ENCODE measurements around the gene ADSS1.
"Not testable (repeated sequence)": the region's sequence is repeated elsewhere in the genome, so short reads cannot be mapped to it uniquely, and the experiment has no call there.

The ADSS1 gene

DNA sequence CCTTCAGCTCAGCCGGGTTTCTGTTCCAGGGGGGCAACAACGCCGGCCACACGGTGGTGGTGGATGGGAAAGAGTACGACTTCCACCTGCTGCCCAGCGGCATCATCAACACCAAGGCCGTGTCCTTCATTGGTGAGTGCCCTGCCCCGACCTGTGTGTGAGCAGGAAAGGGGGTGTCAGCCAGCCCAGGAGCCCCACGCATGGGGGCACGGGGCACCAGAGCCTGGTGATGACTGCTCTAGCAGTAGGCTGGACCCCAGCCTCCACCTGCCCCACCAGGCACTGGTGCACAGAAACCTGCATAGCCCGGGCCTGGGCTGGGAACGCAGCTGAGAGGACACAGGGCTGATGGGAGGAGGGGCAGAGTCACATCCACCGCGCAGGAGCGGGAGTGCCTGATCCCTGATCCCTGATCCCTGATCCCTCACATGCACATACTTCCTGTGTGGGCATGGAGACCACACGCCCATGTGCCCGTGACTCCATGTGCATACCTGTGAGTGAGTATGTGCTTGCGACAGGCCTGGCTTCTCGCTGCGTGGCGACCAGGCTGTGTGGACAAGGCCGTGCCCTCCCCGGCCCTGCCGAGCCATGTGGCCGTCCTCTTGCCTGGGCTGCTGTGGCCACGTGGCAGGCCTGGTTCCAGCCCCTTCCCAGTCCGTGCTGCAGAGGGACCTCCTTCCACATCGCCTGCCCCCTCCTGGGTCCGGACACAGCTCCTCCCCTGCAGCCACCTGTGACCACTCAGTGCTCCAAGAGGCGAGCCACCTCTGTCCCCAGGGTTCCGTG, 11.2 kb downstream of the ADSS1 start:
- DNase-seq, result no peak

DNA sequence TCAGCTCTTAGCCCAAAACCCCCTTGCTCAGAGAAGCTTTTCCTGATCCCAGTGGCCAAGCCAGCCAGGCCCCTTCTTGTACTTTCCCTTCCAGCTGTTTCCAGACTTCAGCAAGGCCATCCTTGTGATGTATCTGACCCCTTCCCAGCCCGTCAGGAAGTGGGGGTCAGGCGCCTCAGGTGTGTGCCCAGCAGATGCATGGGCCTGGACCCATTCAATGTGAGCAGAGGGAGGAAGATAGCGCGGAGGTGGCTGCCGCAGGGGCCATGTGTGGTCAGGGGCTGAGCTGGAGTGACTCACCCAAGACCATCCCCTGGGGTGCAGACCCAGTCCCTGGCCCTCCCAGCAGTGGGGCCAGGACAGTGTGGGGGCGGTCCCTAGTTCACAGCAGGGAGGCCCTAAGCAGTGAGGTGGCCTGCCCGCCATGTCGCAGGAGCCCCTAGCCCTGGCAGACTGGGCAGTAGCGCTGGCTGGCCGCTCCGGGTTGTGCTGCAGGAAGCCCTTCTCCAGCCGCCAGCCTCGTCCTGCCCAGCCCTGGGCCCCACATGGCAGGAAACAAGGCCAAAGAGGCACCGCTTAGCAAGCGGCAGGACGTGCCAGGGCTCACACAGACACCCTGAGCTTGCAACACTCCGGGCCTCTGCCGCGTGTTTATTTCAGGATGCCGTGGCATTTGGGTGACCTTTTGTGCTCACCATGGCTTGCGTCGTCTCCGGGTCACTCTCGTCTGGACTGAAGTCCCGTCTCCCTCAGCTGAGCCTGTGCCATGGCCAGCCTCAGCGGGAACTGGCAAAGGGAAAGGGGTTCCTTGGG, 12.0 kb downstream of the ADSS1 start:
- peak; percentile 70 for DNase-seq

DNA sequence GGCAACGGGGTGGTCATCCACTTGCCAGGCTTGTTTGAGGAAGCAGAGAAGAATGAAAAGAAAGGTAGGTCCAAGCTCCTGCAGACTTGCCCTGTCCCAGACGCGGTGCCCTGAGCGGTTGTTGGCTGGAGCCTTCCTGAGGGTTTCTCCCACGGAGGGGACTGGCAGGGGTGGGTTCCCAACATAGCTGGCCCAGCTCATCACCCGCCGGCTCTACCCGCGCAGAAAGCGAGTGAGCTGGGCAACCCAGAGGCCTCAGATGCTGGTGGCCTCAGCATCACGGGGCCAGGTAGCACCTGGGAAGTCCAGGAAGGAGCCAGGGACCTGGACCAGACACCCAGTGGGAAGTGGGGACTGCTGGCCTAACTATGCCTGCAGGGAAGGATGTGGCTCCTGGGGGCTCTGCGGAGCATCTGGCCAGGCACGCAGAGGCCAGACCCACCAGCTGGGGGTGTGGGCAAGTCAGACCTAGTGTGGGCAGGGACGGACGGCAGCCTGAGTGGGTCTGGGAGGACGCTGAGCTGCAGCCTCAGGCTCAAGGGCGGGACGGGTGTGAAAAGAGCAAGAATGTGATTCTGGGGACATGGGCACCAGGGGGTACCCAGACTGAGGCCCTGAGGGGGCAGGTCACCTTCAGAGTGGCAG, 14.5 kb downstream of the ADSS1 start:
- DNase-seq, result no peak

DNA sequence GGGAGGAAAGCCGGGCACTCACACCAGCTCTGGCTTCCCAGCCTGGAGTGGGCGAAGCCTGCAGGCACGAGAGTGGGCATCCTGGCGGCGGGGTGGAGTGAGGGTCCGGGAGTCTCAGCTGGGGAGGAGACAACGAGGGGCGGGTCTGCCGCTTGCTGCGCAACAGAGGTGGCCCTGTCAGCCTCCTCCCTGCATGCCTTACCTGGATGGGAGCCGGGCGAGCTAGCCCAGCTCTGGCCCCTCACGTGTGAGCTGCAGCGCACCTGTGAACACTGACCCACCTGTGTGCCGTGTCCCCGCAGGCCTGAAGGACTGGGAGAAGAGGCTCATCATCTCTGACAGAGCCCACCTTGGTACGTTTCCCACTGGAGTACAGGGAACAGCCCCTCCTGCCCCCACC, 15.0 kb downstream of the ADSS1 start:
- DNase-seq, result no peak

- no peak for DNase-seq
These were observed 15.8 kb downstream of the ADSS1 start for GRCh38 chr14:104739546-104740516.

DNA sequence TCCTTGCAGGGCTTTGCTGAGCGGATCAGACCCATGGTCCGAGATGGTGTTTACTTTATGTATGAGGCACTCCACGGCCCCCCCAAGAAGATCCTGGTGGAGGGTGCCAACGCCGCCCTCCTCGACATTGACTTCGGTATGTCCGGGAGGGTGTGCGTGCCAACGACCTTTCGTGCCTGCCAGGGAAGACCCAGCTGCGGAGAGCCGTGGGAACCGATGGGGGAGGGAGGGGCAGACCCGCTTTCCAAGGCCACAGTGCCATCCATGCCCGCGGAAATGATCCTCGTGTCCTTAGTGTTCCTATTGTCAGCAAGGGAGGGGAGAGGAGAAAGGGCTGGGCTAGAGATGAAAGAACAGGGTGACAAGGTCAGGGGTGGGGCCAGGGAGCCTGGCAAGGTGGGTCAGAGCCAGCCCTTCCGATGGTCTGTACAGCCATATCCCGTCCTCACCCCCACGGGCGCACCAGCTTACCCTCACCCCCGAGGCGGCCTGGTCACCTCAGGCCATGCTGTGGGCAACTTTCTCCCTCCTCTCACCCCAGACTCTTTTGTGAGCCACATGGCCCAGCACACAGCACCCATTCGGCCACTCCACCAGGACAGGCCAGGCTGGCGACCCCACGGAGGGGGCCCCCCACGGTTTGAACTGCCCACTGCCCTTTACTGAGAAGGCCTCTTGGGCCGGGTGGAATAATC, 17.2 kb downstream of the ADSS1 start:
- no peak for DNase-seq

GRCh38 chr14:104741803-104742251, 17.8 kb downstream of the ADSS1 start:
- no peak for DNase-seq

DNA sequence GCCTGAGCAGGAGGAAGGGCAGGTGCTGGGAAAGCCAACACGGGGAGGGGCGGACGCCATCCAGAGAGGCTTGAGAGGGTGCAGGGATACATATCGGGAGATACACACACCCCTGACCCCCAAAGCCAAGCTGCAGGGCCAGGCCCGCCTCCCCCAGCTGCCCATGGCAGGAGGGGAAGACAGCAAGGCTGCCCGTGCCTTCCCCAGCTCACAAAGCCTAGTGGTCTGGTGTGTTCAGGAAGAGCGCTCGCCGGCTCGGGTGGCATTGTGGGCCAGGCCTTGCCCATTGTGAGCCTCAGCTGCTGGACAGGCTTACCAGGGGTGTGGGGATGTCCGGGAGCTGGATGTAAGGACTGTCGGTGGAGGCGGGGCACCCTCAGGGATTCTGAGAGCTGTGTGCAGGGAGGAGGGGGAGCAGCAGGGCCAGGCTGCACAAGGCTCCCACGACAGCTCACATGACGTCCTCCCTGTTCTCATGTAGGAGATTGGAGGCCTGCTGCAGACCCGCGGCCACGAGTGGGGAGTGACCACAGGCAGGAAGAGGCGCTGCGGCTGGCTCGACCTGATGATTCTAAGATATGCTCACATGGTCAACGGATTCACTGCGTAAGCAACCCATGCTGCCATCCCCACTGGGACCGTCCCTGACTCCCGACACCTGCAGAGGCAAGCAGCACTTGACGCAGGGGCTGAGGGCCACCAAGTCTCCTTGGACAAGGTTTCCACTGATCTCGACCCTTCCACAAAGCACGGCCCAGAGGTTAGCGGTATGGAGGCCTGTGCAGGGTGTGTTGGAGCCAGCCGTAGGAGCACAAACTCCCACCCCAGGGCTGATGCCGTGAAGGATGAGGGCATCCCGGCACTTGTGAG, 18.8 kb downstream of the ADSS1 start:
- DNase-seq, result no peak

- DNase-seq, result no peak
These were observed 19.7 kb downstream of the ADSS1 start for GRCh38 chr14:104743461-104744380.

- DNase-seq, result no peak
These were observed 20.5 kb downstream of the ADSS1 start for GRCh38 chr14:104744484-104744883.

GRCh38 chr14:104745431-104745830, 21.4 kb downstream of the ADSS1 start:
- no peak for DNase-seq

GRCh38 chr14:104746071-104746545, 22.1 kb downstream of the ADSS1 start:
- no peak for DNase-seq

- no peak for DNase-seq
These were observed 23.0 kb downstream of the ADSS1 start for GRCh38 chr14:104746934-104747481.

GRCh38 chr14:104747876-104748275, 23.8 kb downstream of the ADSS1 start:
- no peak for DNase-seq

GRCh38 chr14:104749111-104749649, 25.2 kb downstream of the ADSS1 start:
- no peak for DNase-seq

DNA sequence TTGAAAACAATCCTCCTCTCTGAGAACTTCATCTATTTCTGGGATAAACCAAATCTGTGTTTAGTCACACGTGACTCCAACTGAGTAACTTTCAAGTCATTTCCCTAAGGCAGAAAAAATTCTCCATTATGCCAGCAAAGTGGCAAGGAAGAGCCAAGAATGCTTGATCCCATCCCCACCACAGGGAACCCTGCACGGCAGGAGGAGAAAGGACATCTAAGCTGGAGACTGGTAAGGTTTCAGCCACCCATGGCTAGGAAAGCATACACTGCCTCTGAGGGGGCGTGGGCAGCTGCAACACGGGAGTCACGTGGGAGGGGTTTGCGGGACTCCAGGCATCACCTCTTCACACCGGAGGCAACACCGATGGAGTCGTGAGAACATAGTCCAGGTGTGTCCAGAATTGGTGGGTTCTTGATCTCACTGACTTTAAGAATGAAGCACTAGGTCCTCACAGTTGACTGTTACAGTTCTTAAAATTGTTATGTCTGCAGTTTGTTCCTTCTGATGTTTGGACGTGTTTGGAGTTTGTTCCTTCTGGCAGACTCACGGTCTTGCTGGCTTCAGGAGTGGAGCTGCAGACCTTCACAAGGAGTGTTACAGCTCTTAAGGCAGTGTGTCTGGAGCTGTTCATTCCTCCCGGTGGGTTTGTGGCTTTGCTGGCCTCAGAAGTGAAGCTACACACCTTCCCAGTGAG, 26.2 kb downstream of the ADSS1 start:
- DNase-seq, result no peak

GRCh38 chr14:104750753-104751057, 26.7 kb downstream of the ADSS1 start:
- not testable (repeated sequence) for DNase-seq
